ENCODE measurements around the gene SLC6A3. TPM values are rescaled to one million over a fixed set of nuclear protein-coding genes. Genes with fewer than 3 reads are reported as not detected.

SLC6A3 gene
- total RNA-seq, 1 experiment from 2014 or later = not detected

DNA sequence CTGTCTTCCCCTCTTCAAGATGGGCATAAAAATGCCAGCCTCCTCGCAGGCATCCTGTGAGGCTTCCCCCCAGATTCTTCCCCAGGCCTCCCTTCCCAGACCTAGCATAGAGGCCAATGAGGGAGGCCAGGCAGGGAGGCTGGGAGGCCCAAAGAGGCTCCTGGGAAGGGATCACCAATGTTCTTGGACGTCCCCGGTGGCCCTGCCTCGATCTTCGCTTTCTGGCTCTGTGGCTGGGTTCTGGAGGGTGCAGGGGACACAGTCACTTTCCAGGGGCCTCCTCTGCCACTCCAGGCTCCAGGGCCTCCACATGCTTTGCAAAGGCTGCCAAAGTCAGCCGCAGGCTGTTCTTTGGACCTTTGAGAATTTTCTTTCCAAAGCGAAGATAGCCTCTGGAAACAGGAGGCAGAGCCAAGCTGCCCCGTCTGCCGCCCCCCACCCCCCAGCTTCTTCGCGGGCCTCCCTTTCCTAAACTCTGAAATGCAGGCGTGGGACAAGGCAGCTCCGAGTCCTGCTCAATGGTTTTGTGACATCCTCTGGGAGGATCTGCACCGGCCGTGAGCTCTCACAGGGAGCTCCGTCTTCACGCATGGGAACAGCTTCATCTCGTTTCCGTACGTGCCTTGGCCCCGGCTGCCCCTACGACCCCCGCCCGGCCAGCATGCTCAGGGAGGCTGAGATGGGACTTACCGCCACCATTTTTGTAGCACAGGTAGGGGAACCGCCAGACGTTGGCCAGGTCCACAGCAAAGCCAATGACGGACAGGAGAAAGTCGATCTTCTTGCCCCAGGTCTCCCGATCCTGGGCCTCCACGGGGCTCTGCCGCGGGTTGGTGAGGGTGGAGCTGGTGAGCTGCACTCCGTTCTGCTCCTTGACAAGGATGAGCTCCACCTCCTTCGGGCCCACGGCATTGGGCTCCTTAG lies 2.8 kb downstream of the SLC6A3 start:
- DNase-seq (ENCODE audit: low spot score) = no peak

- no peak for DNase-seq (ENCODE audit: low spot score)
These were observed 3.9 kb downstream of the SLC6A3 start for GRCh38 chr5:1441166-1441865.

DNA sequence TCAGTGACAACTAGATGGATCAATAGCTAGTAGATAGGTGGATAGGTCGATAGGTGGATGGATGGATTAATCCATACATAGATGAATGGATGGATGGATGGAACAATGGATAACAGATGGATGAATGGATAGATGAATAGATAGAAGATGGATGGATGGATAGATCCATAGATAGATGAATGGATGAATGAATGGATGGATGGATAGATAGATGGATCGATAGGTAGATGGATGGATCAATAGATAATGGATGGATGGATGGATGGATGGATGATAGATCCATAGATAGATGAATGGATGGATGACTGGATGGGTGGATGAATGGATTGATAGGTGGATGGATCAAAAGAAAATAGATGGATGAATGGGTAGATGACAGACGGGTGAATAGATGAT lies 5.1 kb downstream of the SLC6A3 start:
- DNase-seq (ENCODE audit: low spot score) = no peak

GRCh38 chr5:1439388-1440097 lies 5.7 kb downstream of the SLC6A3 start:
- DNase-seq (ENCODE audit: low spot score) = no peak

- no peak for DNase-seq (ENCODE audit: low spot score)
These were observed 6.4 kb downstream of the SLC6A3 start for GRCh38 chr5:1438871-1439270.

DNA sequence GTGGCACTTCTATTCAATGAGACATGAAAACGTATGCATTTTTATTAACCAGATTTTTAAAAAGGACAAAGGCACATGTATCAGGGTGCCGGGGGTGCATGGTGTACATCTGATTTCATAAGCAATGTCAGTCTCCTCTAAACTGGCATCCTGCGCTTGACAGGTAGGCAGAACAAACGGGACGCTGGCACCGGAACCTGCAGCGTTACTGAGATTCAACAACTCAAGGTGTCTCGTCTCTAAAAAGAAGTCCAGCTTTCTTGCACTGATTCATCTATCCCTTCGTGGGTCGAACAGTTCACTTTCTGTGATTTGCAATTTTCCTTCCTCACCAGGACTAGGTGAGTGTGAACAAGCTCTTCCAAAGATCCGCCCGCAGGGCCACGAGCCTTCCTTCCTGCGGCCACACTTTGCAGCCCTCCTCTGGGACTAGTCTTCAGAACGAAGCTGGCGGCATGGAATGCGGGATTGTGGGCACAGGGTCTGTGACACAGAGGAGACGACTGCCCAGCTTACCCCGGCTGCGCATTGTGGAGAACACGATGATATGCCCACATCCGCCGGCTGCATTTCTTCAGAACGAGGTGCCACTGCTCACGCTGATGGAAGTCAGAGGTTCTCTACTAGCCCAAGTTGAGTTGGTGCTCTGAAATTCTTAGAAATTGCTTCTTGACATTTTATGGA lies 7.2 kb downstream of the SLC6A3 start:
- DNase-seq (ENCODE audit: low spot score) = no peak

- DNase-seq (ENCODE audit: low spot score) = peak; percentile 60
These were observed 7.9 kb downstream of the SLC6A3 start for GRCh38 chr5:1437226-1437829.

GRCh38 chr5:1436681-1437080 lies 8.6 kb downstream of the SLC6A3 start:
- no peak for DNase-seq (ENCODE audit: low spot score)

DNA sequence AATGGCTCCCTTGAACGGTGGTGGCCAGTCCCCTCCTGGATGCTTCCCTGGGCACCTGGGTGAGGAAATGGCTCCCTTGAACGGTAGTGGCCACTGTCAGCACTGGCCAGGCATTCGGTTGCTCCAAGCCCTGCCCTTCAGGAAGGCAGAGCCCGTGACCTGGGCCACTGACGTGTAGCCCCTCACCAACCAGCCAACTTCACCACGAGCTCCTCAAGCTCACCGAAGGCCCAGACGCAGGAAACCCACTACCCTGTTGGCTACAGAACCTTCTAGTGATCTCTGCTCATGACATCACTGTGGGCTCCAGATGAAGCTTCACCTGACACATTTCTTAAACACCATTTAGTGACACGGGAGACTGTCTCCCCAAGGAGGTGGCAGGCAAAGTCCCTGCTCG lies 9.2 kb downstream of the SLC6A3 start:
- no peak for DNase-seq (ENCODE audit: low spot score)

DNA sequence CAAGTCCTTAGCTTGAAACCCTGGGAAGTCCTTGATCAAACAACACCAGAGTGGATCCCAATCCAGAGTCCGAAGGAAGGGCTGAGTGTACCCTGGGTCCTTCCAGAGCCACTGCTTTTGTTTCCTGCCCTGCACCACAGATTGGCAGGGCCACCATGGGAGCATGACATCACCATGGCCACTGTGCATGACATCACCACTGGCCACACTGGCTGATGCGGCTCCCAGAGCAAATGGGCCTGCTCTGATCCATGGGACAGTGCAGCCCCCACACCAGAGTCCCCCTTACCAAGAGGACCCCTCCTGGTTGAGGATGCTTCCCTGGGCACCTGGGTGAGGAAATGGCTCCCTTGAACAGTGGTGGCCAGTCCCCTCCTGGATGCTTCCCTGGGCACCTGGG lies 9.9 kb downstream of the SLC6A3 start:
- DNase-seq (ENCODE audit: low spot score) = no peak

GRCh38 chr5:1432296-1432695 lies 12.9 kb downstream of the SLC6A3 start:
- DNase-seq (ENCODE audit: low spot score) = no peak

DNA sequence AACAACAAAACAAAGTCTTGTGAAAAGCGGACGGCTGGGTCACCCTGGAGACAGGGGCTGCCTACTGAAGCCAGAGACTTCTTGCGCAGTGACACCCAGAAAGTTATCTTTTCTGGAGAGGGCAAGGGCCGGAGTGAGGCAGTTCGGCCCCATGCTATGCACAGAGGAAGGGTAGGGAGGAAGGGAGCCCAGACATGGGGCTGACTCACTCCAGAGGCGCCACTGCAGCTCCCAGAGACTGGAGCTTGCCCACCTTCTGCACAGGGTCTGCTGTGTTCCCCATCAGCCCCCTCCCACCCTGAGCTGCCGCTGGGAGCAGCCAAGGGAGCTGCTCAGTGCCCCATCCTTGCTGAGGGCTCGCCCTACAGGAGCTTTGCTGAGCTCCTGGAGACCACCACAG lies 13.3 kb downstream of the SLC6A3 start:
- DNase-seq (ENCODE audit: low spot score) = no peak

DNA sequence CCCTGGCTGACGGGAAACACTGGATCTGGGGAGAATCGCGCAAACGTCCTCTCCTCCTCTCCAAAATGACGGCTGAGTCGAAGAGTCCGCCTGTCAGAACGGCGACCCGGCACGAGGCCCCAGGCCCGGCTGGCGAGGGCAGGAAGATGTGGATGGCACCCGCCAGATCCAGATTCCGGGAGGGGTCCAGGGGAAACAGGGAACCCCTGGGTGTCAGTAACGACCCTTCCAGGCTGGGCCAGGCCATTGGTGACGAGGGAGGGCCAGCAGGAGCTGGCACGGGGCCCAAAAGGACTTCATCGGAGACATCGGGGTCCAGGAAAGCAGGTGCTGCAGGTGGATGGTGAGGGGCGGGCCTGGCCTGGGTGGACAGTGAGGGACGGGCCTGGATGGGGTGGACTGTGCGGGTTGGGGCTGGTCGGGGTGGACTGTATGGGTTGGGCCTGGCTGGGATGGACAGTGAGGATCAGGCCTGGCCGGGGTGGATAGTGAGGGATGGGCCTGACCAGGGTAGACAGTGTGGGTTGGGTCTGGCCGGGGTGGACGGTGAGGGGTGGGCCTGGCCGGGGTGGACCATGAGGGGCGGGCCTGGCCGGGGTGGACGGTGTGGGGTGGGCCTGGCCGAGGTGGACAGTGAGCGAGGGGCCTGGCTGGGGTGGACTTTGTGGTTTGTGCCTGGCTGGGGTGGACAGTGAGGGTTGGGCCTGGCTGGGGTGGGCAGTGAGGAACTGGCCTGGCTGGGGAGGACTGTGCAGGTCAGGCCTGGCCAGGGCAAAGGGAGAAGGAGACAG lies 14.0 kb downstream of the SLC6A3 start:
- no peak for DNase-seq (ENCODE audit: low spot score)

DNA sequence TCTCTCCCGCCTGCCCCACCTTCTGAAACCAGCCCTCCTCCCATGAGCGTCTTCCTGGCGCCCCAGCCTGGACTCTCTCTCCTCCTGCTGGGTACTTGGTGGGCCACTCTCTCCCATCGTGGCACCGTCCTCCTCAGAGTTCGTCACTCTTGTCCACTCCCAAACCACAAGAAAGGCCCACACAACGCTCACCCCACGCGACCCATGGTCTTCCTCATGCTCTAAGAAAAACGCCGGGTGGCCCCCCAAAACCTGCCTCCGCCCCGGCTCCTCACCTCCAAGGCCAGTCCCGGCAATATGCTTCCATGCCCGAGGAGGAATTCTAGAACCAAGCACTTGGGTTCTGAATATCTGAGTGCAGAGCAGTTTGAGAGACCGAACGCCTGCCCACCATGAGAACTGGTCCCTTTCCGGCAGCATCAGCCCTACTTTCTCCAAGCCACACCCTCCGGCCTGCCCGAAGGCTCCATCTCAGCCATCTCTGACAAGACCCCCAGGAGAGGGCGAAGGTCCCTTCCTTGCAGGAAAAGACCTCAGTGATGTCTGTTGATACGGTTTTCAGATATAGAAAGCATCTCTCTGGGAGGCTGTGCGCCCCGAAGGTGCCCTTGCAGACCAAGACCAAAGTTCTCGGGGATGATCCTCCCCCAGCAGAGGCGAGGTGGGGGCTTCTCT lies 15.0 kb downstream of the SLC6A3 start:
- DNase-seq (ENCODE audit: low spot score) = no peak

GRCh38 chr5:1429496-1429895 lies 15.7 kb downstream of the SLC6A3 start:
- DNase-seq (ENCODE audit: low spot score) = no peak

- no peak for DNase-seq (ENCODE audit: low spot score)
These were observed 16.2 kb downstream of the SLC6A3 start for GRCh38 chr5:1429066-1429465.

DNA sequence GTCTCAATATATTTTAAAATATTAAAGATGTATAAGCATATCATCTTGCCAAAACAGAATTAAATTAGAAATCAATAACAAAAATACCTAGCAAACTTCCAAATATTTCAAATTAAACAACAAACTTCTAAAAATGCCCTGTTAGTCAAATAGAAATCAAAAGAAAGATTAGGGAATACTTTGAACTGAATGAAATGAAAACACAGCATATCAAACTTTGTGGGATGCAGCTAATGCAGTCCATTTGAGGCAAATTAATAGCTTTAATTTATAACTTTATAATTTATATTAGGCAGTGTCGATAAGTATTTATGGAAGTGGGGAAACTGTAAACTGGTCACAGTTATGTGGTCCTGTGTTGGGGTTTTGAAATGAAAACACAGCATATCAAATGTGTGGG lies 17.1 kb downstream of the SLC6A3 start:
- no peak for DNase-seq (ENCODE audit: low spot score)

GRCh38 chr5:1424716-1425115 lies 20.5 kb downstream of the SLC6A3 start:
- no peak for DNase-seq (ENCODE audit: low spot score)

GRCh38 chr5:1423901-1424603 lies 21.2 kb downstream of the SLC6A3 start:
- no peak for DNase-seq (ENCODE audit: low spot score)
